Esophagus mucosa (tissue), 1 donor: Measurements from ENCODE around the gene CD164. TPM values are rescaled to one million over a fixed set of nuclear protein-coding genes. Genes with fewer than 3 reads are reported as not detected.
"Not testable (repeated sequence)": the region's sequence is repeated elsewhere in the genome, so short reads cannot be mapped to it uniquely, and the experiment has no call there.

ENCODE experiments used
- ATAC-seq: fragments of 200-7000 bp; cut with Tn5 transposase; one replicate; pipeline ENCODE4 v1.9.1; 2020
- total RNA-seq: library from RNA; stranded (reverse); gene quantifications from one replicate; pipeline ENCODE4 v1.2.4, GENCODE V29; 2023
- donor health status: DM: yes; HTN: yes; CAD: no.

Gene CD164
- total RNA-seq, 1 donor from 2014 or later: 91.3 TPM

DNA sequence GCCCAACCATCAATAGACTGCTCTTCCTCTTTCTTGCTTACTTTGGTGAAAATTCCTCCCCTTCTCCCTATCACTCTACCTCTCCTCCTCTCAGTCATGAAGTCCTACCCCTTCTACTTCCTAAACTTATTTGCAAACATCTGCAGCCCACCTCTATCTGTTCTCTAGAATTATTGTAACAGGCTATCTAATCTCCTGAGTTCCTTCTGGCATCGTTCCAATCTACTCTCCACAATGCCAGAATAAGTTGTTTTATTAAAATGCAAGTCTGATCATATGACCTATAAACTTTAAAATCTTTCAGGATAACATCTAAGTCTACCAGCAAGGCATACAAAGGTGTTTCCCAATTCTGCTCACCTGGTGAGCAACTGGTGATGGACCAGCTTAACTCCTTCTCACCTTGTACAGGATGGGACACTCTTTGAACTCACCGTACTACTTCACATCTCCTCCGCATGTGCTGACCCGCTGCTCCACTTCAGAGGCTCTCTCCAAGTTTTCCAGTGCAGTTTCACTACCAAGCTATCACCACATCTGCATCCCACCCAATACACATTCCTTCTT, 7.9 kb downstream of the CD164 start:
- ATAC-seq: no peak

DNA sequence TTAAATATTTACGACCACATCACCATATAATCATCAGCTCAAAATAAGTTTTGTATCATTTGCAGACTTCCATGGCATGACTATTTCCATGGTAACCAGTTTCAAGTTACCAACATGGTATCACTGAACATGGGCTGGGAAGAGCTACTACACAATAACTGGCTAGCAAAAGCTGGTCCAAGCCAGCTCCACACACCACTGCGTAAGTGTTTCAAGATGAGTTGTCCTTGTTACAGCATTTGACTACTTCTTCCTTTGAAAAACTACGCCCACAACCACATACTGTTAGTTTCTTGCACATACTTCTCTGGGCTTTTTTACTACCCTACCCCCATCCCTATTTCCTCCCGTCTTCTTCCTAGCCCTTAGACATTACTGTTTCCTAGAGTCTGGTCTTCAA, 8.5 kb downstream of the CD164 start:
- ATAC-seq: peak; percentile 17

DNA sequence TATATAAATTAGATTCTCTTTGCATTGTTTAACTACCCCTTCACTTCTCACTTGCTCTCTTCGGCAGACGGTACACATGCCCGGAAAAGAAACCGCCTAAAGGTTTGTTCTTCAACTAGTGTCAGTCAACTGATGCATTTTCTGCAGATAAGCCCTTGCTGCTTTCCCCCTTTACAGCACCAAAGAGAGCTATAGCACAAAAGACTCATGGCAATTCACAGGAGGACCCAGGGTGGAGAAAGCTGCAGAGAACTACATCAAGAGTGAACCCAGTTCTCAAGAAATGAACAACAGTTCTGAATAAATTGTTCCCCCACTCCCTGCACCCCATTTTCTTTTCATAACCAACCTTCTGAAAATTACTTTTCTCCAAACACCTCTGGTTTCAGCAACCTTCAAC, 8.9 kb downstream of the CD164 start:
- ATAC-seq: no peak

DNA sequence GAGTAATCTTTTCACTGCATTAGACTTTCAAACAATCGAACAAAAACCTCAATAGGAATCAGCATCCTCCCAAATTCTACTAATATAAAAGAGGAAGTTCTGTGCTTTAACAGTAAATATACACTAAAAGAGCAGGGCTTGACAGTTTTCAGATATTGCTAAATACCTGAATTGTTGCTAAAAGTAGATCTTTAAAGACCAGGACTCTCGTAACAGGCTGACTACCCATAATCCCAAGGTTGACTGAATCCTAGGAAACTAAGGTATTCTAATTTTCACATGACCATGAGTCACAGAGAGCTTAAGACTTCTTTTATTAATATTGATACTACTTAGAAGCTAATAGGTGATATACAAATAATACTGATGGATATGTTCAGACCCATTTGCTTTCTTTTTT, 10.1 kb downstream of the CD164 start:
- ATAC-seq: no peak

DNA sequence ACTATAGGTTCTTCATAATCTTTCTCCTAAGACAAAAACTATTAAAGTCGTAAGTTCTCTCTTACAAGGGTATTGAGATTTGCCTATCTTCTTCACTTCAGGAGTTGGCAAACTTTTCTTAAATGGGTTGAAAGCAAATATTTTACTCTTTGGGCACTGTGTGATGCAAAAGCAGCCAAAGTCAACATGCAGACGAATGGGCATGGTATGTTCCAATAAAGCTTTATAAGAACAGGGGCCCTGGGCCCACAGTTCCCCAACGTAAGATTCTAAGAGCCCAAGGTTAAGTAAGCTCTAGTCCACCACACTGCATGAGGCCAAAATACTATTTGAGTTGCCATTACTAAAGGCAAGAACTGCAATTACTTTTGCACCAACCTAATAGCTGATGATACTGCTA, 11.5 kb downstream of the CD164 start:
- no peak for ATAC-seq

DNA sequence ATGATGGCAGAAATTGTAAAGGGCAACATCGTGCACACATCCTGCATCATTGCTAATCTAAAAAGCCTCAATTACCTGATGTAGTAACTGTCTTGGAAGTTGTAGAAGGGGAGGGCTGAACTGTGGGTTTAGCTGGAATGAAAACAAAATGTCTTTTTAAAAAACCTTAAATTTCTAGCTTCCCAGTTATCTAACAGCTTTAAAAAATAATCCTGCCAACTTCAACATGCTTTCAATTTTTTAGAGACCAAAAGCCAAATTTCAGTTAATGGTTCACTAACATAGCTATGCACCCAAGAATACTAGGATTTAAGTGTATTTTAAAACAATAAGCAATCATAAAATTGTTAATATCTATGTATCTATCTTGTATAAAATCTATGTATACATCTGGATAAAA, 11.9 kb downstream of the CD164 start:
- ATAC-seq: no peak

DNA sequence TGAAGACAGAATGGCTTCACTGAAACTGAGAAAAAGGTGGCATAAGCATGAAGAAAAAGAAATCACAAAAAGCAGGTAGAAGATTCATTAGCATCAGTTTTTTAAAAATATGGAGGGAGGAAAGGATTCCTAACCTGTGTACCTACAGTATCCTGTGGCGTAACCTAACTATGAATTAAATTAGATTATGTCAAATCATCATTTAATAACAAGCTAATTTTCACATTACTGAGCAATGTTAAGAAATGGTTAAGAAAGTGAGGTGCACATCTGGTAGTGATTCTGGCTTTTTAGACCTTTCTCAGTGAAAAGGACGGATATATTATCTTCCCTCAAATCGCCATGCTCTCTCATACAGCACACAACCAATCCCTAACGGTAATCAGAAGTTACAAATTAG, 12.5 kb downstream of the CD164 start:
- ATAC-seq: no peak

DNA sequence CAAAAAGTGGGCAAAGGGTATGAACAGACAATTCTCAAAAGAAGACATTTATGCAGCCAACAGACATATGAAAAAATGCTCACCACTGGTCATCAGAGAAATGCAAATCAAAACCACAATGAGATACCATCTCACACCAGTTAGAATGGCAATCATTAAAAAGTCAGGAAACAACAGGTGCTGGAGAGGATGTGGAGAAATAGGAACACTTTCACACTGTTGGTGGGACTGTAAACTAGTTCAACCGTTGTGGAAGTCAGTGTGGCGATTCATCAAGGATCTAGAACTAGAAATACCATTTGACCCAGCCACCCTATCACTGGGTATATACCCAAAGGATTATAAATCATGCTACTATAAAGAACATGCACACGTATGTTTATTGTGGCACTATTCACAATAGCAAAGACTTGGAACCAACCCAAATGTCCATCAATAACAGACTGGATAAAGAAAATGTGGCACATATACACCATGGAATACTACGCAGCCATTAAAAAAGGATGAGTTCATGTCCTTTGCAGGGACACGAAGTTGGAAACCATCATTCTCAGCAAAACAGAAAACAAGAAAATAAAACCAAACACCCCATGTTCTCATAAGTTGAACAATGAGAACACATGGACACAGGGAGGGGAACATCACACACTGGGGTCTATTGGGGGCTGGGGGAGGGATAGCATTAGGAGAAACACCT, 17.7 kb downstream of the CD164 start:
- ATAC-seq: not testable (repeated sequence)

DNA sequence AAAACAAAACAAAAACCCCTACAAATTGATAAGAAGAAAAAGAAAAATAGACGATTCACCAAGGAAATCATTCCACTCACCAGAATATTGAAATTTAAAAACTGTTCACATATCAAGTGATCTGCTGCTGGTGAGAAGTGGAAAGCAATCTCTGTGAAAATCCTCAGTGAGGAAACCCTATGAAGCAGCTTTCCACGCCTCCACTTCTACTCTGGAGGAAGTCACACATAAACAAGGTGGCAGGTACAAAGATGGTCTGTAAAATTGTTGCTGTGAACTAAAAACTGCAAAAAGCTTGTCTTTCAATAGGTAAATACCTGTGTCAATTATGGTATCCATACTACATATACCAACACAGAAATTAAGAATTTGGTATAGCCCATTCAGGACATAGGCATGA, 18.5 kb downstream of the CD164 start:
- no peak for ATAC-seq

DNA sequence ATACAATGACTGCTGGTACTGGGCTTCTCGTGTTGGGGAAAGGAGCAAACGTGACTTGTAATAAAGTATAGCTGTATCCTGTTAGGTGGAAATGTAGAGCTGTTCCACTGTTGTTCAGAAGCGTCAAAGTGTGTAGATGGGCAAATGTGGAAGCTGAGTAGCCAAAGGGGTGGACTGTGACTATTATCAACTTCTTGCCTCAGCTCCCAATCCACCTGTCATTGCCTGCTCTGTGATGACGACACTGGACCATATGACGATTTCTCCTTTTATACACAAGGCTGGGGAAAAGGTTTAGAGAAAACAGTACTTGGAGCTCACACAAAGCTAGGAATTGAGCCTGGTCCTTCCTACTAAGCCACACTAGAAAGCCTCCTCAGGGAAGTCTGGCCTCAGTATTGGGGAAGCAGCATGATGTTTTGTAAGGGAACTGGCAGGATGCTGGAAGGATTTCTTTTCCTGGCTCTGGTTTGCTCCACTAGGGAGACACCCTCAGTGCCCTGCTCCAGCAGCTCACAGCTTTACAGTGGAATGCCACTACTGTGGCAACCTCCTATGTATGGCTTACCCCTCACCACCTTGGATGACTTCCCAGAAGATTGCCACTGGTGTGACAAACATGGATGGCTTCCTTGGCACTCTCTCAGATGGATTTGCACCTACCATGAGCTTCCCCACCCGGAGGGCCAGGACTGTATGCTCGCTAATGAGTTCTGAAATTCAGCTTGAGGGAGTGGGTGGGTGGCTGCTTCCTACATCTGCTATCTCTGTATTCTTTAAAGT, 20.0 kb downstream of the CD164 start:
- ATAC-seq: no peak

DNA sequence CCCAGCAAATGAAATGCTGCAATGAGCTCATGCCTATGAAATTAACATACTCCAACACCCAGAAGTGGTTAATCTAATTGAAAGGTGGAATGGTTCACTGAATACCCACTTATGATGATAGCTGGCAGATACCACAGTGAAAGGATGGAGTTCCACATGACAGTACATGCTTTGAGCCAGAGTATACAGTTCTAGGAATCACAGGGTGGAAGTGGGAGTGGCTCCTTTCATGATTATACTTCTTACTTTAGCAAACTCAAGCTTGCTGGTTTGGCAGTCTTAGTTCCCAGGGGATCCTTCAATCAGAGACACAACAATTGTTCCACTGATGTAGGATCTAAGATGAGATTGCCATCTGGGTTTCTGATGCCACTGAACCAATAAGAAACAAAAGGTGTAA, 21.5 kb downstream of the CD164 start:
- peak; percentile 60 for ATAC-seq

DNA sequence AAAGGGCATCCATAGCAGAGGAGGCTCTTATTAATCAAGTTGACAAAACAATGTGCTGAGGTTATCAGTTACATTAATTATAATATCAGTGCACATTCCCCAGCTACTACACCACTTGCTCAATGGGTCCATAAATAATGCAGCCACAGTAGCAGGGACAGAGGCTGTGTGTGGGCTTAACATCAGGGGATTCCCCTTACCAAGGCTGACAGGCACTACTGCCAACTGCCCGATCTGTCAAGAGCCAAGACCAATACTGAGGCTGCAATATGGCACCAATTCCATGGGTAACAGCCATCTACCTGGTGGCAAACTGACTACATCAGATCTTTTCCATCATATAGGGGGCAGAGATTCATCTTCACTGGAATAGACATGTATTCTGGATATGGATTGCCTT, 22.0 kb downstream of the CD164 start:
- ATAC-seq: no peak

DNA sequence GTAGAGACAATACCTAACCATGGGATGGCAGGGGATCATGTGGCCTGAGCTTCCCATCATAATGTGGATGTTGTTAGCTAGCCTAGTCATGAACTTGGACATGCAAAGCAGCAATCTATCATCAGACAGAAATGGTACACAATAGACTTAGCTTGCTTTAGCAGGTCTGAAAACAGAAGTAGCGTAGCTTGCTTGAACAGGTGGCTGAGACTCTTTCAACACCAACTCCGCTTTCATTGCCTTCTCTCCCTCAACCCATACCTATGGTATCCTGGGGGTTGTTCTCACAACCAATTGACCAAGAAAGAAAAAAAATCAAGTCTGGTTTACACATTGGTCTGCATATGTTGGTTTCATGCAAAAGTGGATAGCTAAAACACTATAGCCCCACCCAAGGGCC, 23.0 kb downstream of the CD164 start:
- no peak for ATAC-seq

DNA sequence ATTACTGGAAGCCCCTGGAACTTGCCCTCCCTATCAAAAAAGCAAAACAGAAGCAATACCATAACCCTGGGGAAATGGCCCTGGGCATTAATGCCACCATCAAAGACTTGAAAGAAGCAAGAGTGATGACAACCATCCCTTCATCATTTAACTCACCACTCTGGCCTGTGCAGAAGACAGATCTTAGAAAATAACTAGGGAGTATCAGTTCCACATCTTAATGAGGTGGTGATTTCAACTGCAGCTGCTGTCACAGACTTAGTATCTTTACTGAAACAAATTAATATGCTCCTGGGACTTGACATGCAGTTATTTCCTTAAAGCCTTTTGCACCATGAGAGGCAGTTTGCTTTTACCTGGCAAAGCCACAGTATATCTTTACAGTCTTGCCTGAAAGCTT, 24.1 kb downstream of the CD164 start:
- no peak for ATAC-seq

DNA sequence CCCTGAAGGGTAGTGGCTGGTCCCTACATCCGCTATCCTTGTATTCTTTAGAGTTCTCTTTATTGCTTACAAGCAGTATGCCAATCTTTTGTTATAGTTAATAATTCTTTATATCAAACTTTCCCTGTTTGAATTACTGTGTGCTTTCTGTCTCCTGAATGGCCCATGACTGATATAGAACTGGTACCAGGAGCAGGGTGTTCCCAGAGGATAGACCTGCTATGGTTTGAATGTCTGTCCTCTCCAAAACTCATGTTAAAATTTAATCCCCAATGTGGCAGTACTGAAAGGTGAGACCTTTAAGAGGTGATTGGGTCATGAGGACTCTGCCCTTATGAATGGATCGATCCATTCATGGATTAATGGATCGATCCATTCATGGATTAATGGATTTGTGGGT, 26.0 kb downstream of the CD164 start:
- ATAC-seq: no peak

DNA sequence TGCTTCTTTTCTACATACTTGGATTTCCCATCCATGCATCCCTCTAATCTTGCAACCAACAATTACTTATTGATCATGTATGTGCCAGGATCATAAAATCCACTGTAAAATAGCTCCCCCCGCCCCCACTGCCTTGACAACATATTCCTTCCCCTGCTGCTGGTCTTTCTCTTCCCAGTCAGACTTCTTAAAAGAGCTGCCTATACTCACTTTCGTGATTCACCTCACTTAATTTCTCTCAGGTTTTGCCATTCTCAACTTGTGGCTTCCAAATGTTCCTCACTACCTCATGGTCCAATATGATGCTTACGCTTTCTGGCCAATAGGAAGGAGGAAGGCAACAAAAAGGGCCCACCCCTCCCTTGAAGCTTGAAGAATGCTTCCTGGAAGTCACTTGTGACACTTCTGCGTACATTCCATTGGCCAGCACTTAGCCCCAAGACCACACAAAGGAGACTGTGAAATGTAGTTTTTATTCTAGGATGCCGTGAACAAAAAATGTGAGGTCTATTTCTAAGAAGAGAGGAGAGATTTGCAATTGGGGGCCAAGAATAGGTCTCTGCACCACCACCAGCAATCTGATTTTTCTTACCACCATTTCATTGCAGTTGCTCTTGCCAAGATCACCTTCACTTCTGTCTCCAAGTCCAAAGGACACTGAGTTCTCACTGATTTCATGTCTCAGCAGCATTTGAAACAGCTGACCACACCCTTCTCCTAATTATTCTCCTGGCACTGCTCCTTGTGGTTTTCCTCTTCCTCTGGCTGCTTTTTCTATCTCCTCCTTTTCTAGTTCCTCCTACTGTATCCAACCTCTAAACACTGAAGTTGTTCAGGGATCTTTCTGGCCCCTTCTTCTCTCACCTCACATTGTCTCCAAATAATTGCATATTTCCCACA, 30.8 kb downstream of the CD164 start:
- no peak for ATAC-seq

DNA sequence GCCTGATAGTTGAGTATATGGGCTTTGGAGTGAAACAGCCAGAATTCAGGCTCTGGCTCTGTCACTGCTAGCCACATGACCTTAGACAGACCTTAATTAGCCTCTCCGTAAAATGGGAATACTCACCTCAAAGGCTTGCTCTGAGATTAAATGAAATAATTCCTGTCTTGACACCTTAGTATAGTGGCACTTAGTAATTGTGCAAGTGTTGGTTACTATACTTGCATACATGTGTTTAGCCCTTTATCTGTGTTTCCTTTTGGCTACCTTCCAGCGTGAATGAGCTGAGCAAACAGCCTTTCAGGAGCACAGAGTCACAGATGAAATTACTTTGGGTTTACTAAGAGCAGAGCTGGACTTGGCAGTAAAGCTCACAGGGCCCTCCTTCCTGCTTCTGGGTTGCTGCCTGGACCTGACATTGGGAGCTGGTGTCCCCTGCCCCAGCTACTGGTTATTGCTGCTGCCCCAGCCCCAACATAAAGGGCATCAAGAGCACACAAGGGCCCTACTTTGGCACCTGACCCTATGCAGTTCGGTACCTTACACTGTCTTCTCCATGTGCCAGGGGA, 32.8 kb downstream of the CD164 start:
- ATAC-seq: peak; percentile 93

DNA sequence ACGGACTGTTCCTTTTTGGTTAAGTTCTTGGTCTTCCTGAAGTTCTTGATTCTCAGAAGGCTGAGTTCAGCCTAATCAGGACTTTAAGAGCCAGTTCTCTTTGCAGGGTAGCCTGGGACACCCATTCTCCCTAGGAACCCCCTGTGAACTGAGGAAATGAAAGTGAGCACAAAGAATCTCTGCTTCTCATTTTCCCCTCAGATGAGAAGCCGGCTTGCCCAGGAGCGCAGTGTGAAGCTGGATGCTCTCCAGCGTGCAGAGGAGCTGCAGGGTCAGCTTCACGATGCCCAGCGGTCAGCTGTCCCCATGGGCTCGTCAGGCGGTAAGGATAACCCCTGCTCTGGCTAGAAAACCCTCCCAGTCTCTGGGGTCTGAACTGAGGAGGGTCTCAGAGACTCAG, 34.0 kb downstream of the CD164 start:
- ATAC-seq: no peak

DNA sequence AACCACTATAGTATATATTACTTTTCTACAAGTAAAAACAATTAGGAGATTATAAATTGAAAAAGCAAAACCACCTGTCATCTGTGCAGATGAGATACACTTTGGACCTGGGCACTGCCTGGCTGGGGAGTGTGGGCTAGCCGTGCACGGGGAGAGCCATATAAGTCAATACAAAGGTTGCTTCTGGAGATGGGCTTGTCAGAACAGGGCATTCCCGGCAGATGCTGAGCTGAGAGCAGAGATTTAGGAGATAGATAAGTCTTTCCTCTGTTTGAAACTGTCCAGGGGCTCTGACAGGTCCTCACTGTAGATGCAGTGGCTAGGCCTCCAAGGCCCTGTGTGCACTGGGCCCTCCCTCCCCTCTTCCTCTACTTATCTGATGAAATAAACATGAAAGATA, 34.5 kb downstream of the CD164 start:
- no peak for ATAC-seq

DNA sequence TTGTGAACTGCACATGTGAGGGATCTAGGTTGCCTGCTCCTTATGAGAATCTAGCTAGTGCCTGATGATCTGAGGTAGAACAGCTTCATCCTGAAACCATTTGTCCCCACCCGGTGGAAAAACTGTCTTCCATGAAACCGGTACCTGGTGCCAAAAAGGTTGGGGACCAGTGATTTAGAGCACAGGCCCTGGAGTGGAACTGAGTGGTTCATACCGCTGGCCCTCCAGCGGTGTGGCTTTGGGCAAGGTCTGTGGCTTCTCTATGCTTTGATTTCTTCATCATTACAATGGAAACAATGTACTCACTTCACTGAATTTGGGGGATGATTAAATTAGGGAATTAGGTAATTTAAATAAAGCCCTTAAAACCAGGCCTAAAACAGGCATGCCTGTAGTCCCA, 36.3 kb downstream of the CD164 start:
- no peak for ATAC-seq

DNA sequence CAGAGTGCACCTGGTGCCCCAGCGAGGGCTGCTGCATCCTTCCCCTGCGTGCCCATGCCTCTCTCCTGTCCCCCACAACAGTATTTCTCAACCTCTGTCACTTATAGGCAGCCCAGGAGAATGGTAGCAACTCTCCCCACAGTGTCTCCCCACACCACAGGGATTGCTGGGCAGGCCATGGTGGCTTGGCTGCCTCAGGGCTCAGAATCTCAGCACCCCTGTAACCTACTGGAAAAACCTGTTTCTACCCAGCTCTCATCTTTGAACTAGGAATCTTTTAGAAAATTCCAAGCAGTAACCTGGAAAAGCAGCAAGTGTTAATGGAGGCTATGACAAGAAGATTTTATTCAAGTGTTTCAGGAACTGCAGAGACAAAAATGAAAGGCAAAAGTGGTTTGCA, 38.0 kb downstream of the CD164 start:
- peak; percentile 54 for ATAC-seq

DNA sequence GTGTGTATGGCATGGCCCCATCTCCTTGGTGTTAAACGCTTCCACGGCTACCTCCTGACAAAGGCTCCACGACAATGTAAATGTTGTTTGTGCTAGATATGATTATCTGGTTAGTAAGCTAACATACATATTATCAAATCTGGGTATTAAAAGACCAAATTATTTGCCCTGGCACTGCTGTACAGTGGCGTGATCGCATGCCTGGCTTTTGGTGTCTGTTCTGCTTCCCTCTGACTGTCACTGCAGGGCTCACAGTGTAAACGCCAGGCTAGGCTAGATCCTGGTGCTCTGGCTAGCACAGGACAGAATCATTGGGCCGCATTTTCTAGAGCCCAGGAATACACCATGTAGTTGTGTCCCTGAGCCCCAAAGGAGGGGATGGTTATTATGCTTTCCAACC, 38.7 kb downstream of the CD164 start:
- ATAC-seq: no peak

DNA sequence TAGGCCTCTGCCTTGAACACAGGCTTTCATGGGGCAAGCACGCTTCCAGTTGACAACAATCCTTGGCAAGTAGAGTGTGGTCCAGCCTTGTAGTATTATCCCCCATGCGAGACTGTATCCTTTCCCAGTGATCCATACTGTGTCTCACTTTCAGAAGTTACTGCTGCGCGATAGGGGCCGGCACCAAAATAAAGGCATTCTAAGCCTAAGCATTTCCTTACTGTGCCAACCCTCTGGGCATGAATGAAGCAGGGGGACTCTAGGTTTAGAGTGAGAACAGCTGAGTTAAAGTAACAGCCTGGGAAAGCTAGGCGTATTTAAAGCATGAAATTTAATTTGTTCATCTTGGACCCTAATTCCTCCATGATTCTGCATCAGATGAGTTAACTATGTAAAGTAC, 39.4 kb downstream of the CD164 start:
- ATAC-seq: no peak
